PFSK-1 (cell line): ENCODE data around the gene EFR3B.

Experiments
- FOXP2 ChIP-seq: optimal IDR thresholded peaks from 2 replicates; pipeline ENCODE3; 2011; ENCODE audit warnings: borderline replicate concordance, control low read depth, inconsistent platforms; ENCODE audit not compliant: insufficient read depth; ENCODE audit errors: extremely low read length, extremely low read depth
- POLR2AphosphoS5 ChIP-seq: IDR thresholded peaks from 2 replicates; pipeline ENCODE4 v1.6.1; 2012; ENCODE audit warnings: low read depth, mild to moderate bottlenecking, control low read depth, low read length, moderate library complexity
- SIN3A ChIP-seq: IDR thresholded peaks from 2 replicates; pipeline ENCODE4 v1.6.1; 2012; ENCODE audit warnings: mild to moderate bottlenecking, low read length, moderate library complexity, borderline replicate concordance; ENCODE audit not compliant: insufficient read depth
- TAF1 ChIP-seq: IDR thresholded peaks from 2 replicates; pipeline ENCODE4 v1.6.1; 2012; ENCODE audit warnings: low read length, control low read depth, borderline replicate concordance; ENCODE audit not compliant: insufficient read depth
- TF ChIP-seq, protein P1 (sequence below), 2 experiments: IDR thresholded peaks; 2 replicates each; pipeline versions ENCODE4 v1.6.1 to v1.8.0; 2011 to 2012; ENCODE audit warnings: low read depth in 2 of 2, low read length in 2 of 2, control low read depth in 1 of 2, inconsistent platforms in 1 of 2, mild to moderate bottlenecking in 1 of 2, moderate library complexity in 1 of 2; ENCODE audit not compliant: insufficient read depth in 1 of 2

Gene EFR3B

DNA sequence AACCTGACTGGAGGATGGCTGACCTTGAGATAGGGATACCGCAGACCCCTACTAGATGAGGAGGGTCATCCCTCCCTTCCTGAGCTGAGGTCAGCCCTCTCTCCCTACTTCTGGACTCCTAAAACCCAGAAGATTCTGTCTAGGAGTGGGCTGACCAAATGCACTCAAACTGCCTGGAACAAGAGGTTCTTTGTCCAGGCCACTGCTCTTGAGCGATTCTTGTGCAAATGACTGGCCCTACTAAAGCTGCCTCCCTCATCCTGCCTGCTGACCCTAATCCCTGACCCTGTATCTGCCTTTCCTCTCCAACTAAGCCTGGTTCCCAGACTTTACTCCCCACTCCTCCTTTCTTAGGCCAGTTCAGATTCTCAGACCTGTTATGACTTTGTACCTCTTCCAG is 56.2 kb downstream of the EFR3B start:
- TF ChIP-seq FOXP2 (no peak), TAF1 (no peak)

DNA sequence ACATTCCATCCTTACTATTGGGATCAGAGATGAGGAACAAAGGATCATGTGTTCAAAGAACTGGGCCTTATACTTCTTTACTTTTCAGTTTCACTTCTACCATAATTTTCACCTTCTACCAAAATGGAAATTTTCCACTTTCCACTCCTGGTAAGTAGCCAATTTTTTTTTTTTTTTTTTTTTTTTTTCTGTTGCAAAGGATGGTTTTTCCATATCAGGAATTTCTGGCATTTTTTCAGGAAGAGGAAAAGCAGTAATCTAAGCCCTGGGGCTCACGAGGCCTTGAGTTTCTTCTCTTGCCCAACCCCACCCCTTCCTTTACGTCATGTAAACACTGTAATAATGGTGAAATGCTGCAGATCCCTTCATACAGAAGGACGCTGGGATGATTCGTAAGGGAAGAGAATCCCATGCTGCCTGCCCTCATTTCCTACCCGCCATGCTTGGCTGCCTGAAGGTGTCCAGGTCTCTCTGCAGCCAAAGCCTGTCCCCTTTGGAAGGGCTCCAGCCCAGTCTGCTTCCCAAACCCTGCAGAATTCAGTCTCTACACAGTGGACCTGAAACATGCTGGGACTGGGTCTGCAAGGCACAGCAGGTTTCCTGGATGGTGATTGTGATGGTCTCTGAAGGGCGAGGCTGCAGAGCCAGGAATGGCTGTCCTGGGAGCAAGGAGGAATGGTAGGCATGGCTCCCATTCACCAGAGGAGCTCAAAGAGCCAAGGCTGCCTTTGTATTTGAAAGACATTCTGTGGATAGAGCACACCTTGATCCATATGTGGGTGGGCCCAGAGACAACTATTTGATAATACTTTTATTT is 57.0 kb downstream of the EFR3B start:
- TF ChIP-seq TAF1, result no peak
- TF ChIP-seq, protein P1, sequence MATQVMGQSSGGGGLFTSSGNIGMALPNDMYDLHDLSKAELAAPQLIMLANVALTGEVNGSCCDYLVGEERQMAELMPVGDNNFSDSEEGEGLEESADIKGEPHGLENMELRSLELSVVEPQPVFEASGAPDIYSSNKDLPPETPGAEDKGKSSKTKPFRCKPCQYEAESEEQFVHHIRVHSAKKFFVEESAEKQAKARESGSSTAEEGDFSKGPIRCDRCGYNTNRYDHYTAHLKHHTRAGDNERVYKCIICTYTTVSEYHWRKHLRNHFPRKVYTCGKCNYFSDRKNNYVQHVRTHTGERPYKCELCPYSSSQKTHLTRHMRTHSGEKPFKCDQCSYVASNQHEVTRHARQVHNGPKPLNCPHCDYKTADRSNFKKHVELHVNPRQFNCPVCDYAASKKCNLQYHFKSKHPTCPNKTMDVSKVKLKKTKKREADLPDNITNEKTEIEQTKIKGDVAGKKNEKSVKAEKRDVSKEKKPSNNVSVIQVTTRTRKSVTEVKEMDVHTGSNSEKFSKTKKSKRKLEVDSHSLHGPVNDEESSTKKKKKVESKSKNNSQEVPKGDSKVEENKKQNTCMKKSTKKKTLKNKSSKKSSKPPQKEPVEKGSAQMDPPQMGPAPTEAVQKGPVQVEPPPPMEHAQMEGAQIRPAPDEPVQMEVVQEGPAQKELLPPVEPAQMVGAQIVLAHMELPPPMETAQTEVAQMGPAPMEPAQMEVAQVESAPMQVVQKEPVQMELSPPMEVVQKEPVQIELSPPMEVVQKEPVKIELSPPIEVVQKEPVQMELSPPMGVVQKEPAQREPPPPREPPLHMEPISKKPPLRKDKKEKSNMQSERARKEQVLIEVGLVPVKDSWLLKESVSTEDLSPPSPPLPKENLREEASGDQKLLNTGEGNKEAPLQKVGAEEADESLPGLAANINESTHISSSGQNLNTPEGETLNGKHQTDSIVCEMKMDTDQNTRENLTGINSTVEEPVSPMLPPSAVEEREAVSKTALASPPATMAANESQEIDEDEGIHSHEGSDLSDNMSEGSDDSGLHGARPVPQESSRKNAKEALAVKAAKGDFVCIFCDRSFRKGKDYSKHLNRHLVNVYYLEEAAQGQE (IDR thresholded peaks at IDR 0.05; ENCODE audit: insufficient read depth in 1 of 2, low read depth in 2 of 2, low read length in 2 of 2), result no peak
- no peak for TF ChIP-seq POLR2AphosphoS5
- TF ChIP-seq SIN3A, result no peak
- TF ChIP-seq FOXP2, result no peak

DNA sequence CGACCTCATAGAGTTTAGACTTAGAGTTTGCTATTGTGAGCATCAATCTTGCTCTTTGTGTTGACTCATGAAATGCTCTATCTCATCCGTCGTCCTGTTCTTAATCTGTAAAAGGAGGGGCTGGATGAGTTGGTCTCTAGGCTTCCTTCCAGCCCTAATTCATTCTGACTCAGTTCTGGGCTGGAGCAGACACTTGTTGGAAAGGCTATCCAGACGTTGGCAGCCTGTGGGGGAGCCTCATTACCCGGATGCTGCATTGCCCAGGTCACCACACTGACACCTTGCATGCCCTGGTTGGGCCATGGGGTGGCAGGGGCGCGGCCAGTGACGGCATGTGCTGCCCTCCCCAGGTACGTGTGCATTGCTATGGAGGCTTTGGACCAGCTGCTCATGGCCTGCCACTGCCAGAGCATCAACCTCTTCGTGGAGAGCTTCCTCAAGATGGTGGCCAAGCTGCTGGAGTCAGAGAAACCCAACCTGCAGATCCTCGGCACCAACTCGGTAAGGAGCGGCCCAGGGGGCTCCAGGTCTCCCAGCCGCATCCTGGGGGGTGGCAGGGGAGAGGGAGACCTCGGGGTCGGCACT is 61.5 kb downstream of the EFR3B start:
- no peak for TF ChIP-seq POLR2AphosphoS5
- no peak for TF ChIP-seq FOXP2
- TF ChIP-seq SIN3A, result no peak
- no peak for TF ChIP-seq TAF1
- TF ChIP-seq, protein P1 (IDR thresholded peaks at IDR 0.05; ENCODE audit: insufficient read depth in 1 of 2, low read depth in 2 of 2, low read length in 2 of 2), result no peak

DNA sequence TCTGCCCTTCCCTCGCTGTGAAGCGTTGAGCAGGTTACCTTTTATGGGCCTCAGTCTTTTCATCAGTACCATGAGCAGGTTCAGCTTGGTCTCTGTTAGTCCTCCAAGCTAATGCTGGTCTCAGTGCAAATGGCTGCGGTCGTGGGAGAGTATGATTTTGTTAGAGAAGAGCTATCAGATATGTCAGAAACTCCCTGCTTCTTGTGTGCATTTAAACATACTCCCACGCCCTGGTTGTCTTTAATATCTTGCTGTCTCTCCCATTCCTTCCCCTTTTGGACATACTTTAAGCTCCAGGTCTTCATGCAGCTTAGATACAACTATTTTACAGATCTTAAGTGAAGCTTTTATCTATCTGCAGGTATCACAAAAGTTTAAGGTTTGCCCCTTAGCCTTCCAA is 62.9 kb downstream of the EFR3B start:
- TF ChIP-seq TAF1 (no peak), POLR2AphosphoS5 (no peak), FOXP2 (no peak), SIN3A (no peak)
- TF ChIP-seq, protein P1 (IDR thresholded peaks at IDR 0.05; ENCODE audit: insufficient read depth in 1 of 2, low read depth in 2 of 2, low read length in 2 of 2), result no peak

DNA sequence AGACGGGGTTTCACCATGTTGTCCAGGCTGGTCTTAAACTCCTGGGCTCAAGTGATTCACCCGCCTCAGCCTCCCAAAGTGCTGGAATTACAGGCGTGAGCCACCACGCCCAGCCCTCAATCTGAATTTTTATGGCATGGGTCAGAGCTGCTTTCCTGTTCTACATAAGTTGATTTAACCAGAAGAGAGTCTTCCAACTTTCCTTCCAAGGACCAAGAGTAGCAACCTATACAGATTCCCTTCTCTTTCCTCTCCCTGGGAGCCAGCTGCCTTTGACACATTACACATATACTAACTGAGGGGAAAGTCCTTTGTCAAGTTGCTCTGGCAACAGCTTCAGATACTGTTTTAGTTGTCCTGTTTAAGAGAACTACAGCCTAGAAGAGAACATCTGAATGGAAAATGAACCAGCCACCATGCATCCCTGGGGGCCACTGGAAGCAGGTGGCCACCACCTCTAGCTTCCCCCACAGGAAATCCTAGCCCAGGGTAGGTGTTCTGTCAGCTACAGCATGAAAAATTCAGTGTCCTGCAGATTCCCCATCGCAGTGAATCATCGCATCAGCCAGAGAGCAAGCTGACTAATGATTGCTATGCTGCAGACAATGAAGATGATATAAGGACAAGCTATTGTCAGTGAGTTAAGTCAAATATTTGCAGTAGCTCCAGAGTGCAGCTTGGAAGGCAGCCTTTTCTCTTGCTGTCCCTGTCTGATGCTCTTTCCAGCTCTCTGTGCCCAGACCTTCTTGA is 63.6 kb downstream of the EFR3B start:
- TF ChIP-seq POLR2AphosphoS5 (no peak), TAF1 (no peak), SIN3A (no peak), FOXP2 (no peak)
- TF ChIP-seq, protein P1 (IDR thresholded peaks at IDR 0.05; ENCODE audit: insufficient read depth in 1 of 2, low read depth in 2 of 2, low read length in 2 of 2), result no peak
